Esophagus muscularis mucosa (tissue), 4 donors: ENCODE results near the gene ADAMTS7. TPM values are rescaled to one million over a fixed set of nuclear protein-coding genes. Genes with fewer than 3 reads are reported as not detected.

Experiments
- DNase-seq: peaks from one replicate; pipeline ENCODE4 v3.0.0-alpha.2; 2017; ENCODE audit errors: extremely low spot score
- H3K27ac ChIP-seq, 4 donors: fragments of 200-600 bp; sonication (generic); replicated peaks in 1 of 4; 1 replicate in 3 of 4; 2 replicates in 1 of 4; pipeline ENCODE4 v1.5.1; 2016 to 2019; ENCODE audit warnings: mild to moderate bottlenecking in 1 of 4
- H3K27me3 ChIP-seq, 4 donors: fragments of 200-600 bp; sonication (generic); one replicate each; pipeline versions ENCODE4 v1.5.1 to v1.6.0; 2016 to 2019
- H3K36me3 ChIP-seq, 4 donors: fragments of 200-600 bp; sonication (generic); one replicate each; pipeline ENCODE4 v1.5.1; 2016 to 2019
- H3K4me1 ChIP-seq, 4 donors: fragments of 200-600 bp; sonication (generic); one replicate each; pipeline ENCODE4 v1.5.1; 2016 to 2019
- H3K4me3 ChIP-seq, 4 donors: fragments of 200-600 bp; sonication (generic); 1 replicate in 2 of 4; 2 replicates in 2 of 4; pipeline ENCODE4 v1.5.1; 2016 to 2019; ENCODE audit warnings: mild to moderate bottlenecking in 4 of 4, moderate library complexity in 1 of 4
- H3K9me3 ChIP-seq, 4 donors: fragments of 200-600 bp; sonication (generic); 1 replicate in 3 of 4; 2 replicates in 1 of 4; pipeline ENCODE4 v1.5.1; 2016 to 2019
- CTCF ChIP-seq, 3 experiments: fragments of 200-600 bp in 2 of 3; fragments of 450-650 bp in 1 of 3; sonication (generic) in 2 of 3; IDR thresholded peaks; one replicate each; pipeline ENCODE4 v1.5.1; 2017 to 2019; ENCODE audit warnings: antibody characterized with exemption in 3 of 3, mild to moderate bottlenecking in 2 of 3, moderate library complexity in 1 of 3
- EP300 ChIP-seq: sonication (generic); formaldehyde crosslinking; IDR thresholded peaks from one replicate; pipeline ENCODE4 v1.6.1; 2017; ENCODE audit warnings: antibody characterized with exemption
- POLR2A ChIP-seq: fragments of 450-650 bp; IDR thresholded peaks from one replicate; pipeline ENCODE4 v1.6.1; 2017; ENCODE audit warnings: antibody characterized with exemption, moderate library complexity, mild to moderate bottlenecking, low read depth
- POLR2AphosphoS5 ChIP-seq, 2 donors: sonication (generic); formaldehyde crosslinking; IDR thresholded peaks; one replicate each; pipeline ENCODE4 v1.6.1; 2017; ENCODE audit warnings: antibody characterized with exemption in 2 of 2
- WGBS: methylation state at CpG from one replicate; pipeline ENCODE4 v1.1.5; 2018; 5-methylcytosine and 5-hydroxymethylcytosine counted together
- intact Hi-C: fragments of 100-400 bp; cut with DNase I; formaldehyde crosslinking; loops from one replicate; pipeline ENCODE4 v1.15.1; 2023
- total RNA-seq, 4 donors: library from RNA; depleted of rRNA; stranded (reverse); fragments of >200 nt; gene quantifications; one replicate each; pipeline versions ENCODE4 v1.1.0 to v1.2.1, GENCODE V29; 2016

Gene ADAMTS7
- total RNA-seq, 4 donors from 2014 or later = 2.0 to 4.6 (median 2.3) TPM

- H3K27ac ChIP-seq = no peak overlapping the region
- intact Hi-C loops = no loop called here
- TF ChIP-seq POLR2A = no peak
- TF ChIP-seq EP300 = no peak
- TF ChIP-seq POLR2AphosphoS5 (IDR thresholded peaks at IDR 0.05) = no peak
- no peak for TF ChIP-seq CTCF (IDR thresholded peaks at IDR 0.05)
- H3K9me3 ChIP-seq = no peaks in the 10 kb centered on the region
- H3K4me3 ChIP-seq = no peak overlapping the region
- no peaks in the 10 kb centered on the region for H3K36me3 ChIP-seq
- H3K4me1 ChIP-seq = no peaks in the 10 kb centered on the region
- WGBS = 71% methylated on average over 2 of the region's 2 CpGs
- DNase-seq = peak; percentile 14
- peaks cover 0 to 9% (median 0%) of the 10 kb centered on the region in 4 donors for H3K27me3 ChIP-seq
Measured at GRCh38 chr15:78715930-78716329, 95.3 kb downstream of the ADAMTS7 start.

- no peak overlapping the region for H3K27ac ChIP-seq
- peaks cover 0 to 9% (median 0%) of the 10 kb centered on the region in 4 donors for H3K27me3 ChIP-seq
- H3K9me3 ChIP-seq = no peaks in the 10 kb centered on the region
- no peaks in the 10 kb centered on the region for H3K4me1 ChIP-seq
- no peak for TF ChIP-seq POLR2AphosphoS5 (IDR thresholded peaks at IDR 0.05)
- no peak for TF ChIP-seq CTCF (IDR thresholded peaks at IDR 0.05)
- no peak for TF ChIP-seq POLR2A
- no peak for TF ChIP-seq EP300
- no peak for DNase-seq
- 96% methylated on average over 5 of the region's 5 CpGs for WGBS
- intact Hi-C loops = no loop called here
- H3K4me3 ChIP-seq = no peak overlapping the region
- no peaks in the 10 kb centered on the region for H3K36me3 ChIP-seq
Measured at GRCh38 chr15:78715434-78715833, 95.8 kb downstream of the ADAMTS7 start.

- TF ChIP-seq CTCF (IDR thresholded peaks at IDR 0.05) = no peak
- no peak for TF ChIP-seq EP300
- no peak for TF ChIP-seq POLR2AphosphoS5 (IDR thresholded peaks at IDR 0.05)
- TF ChIP-seq POLR2A = no peak
- Histone ChIP-seq H3K4me1 (no peaks in the 10 kb centered on the region), H3K27ac (no peak overlapping the region), H3K27me3 (peaks cover 0 to 10% (median 0%) of the 10 kb centered on the region in 4 donors), H3K36me3 (no peaks in the 10 kb centered on the region), H3K9me3 (no peaks in the 10 kb centered on the region), H3K4me3 (no peak overlapping the region)
- intact Hi-C loops = no loop called here
- DNase-seq = peak; percentile 31
- 85% methylated on average over 3 of the region's 3 CpGs for WGBS
Measured at GRCh38 chr15:78714890-78715289, 96.4 kb downstream of the ADAMTS7 start.

- no peak overlapping the region for H3K4me3 ChIP-seq
- peaks cover 0 to 11% (median 0%) of the 10 kb centered on the region in 4 donors for H3K27me3 ChIP-seq
- peaks cover 6 to 11% (median 9%) of the 10 kb centered on the region in 4 donors for H3K4me1 ChIP-seq
- DNase-seq = peak; percentile 55
- no peaks in the 10 kb centered on the region for H3K9me3 ChIP-seq
- WGBS = 83% methylated on average over 8 of the region's 8 CpGs
- H3K36me3 ChIP-seq = no peaks in the 10 kb centered on the region
- no peak overlapping the region for H3K27ac ChIP-seq
- intact Hi-C loops = no loop called here
- TF ChIP-seq EP300 (no peak), CTCF (IDR thresholded peaks at IDR 0.05) (no peak), POLR2AphosphoS5 (IDR thresholded peaks at IDR 0.05) (no peak), POLR2A (no peak)
Measured at GRCh38 chr15:78712797-78713515, 98.3 kb downstream of the ADAMTS7 start.
